Gastrocnemius medialis (tissue), 4 donors: ENCODE data around the gene OR2G3.

Source experiments
- POLR2A ChIP-seq, 2 donors: fragments of 450-650 bp; IDR thresholded peaks; one replicate each; pipeline ENCODE4 v1.6.1; 2017; ENCODE audit warnings: antibody characterized with exemption in 2 of 2, mild to moderate bottlenecking in 2 of 2, moderate library complexity in 2 of 2
- TF ChIP-seq, protein P1 (sequence below), 5 experiments: fragments of 450-650 bp in 3 of 5; fragments of 200-600 bp in 2 of 5; sonication (generic) in 2 of 5; IDR thresholded peaks in 4 of 5; conservative IDR thresholded peaks in 1 of 5; 1 replicate in 4 of 5; 2 replicates in 1 of 5; pipeline ENCODE4 v1.5.1; 2016 to 2019; ENCODE audit warnings: antibody characterized with exemption in 5 of 5, mild to moderate bottlenecking in 3 of 5, moderate library complexity in 3 of 5

DNA sequence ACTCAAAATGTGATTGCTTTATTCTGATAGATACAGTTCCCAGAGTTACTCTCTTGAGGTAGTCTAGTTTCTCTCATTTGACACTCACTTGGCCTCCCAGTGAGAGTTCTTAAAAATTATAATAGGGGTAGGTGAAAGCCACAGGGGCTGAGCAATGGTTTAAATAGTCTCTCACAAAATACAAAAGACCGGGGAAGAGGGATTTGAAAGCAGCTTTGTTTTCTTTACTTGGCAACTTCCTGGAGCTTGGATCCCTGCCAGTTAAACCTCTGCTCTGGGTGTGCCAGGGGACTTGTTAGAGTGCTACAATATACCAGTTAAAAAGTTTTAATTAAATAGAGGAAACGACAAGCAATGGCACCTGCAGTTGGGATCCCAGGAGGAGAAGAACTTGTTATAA is 42.5 kb downstream of the OR2G3 start:
- TF ChIP-seq, protein P1, sequence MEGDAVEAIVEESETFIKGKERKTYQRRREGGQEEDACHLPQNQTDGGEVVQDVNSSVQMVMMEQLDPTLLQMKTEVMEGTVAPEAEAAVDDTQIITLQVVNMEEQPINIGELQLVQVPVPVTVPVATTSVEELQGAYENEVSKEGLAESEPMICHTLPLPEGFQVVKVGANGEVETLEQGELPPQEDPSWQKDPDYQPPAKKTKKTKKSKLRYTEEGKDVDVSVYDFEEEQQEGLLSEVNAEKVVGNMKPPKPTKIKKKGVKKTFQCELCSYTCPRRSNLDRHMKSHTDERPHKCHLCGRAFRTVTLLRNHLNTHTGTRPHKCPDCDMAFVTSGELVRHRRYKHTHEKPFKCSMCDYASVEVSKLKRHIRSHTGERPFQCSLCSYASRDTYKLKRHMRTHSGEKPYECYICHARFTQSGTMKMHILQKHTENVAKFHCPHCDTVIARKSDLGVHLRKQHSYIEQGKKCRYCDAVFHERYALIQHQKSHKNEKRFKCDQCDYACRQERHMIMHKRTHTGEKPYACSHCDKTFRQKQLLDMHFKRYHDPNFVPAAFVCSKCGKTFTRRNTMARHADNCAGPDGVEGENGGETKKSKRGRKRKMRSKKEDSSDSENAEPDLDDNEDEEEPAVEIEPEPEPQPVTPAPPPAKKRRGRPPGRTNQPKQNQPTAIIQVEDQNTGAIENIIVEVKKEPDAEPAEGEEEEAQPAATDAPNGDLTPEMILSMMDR (IDR thresholded peaks at IDR 0.05 in 4 of 5, conservative IDR thresholded peaks at IDR 0.05 in 1 of 5), result no peak
- no peak for TF ChIP-seq POLR2A (IDR thresholded peaks at IDR 0.05)
